GM21717 (cell line): ENCODE measurements around the gene TIMM21.
A peak's percentile ranks its signal among the peaks of the same experiment; 100 is the strongest.

Experiments used
- ATAC-seq: cut with Tn5 transposase; IDR thresholded peaks from one replicate; pipeline ENCODE4 v1.9.1; 2021; ENCODE audit warnings: mild to moderate bottlenecking, moderate library complexity; ENCODE audit not compliant: unreplicated experiment

Gene TIMM21

GRCh38 chr18:74146756-74147155, 1.6 kb upstream of the TIMM21 start:
- ATAC-seq = no peak

DNA sequence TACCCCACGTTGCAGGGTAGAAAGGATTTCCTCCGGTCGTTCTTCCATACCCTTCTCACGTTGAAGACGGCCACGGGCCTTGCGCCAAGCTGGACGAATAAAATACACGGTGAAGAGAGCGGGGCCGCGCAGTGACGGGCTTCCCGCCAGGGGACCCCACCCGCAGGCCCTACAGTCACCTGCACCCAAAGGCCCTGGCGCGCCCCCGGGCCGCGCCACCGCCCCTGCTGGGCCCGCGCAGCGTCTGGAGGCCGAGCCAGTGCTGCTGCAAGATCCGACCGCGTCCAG, 888 bp upstream of the TIMM21 start:
- no peak for ATAC-seq

DNA sequence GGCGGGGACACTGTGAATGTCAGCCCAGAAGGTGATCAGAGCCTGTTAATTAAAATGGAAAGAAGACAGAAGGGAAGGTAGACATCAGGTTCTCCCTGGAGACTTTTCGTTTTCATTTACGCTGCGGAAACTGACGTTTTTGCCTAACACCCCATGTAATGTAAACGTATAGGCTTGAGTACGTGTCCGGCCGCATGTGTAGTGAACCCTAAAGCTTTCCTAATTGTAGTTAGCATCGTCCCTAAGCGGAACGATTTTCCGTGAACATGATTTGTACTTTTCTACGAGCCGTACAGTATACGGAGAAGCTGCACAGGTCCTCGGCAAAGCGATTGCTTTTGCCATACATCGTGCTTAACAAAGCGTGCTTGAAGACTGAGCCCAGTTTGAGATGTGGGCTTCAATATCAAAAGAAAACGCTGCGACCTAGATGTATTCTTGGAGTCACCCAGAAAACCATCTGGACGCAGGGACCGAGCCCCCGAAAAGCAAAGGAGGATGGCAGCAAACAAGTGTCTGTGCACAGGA, 284 bp downstream of the TIMM21 start:
- ATAC-seq = peak; percentile 12

DNA sequence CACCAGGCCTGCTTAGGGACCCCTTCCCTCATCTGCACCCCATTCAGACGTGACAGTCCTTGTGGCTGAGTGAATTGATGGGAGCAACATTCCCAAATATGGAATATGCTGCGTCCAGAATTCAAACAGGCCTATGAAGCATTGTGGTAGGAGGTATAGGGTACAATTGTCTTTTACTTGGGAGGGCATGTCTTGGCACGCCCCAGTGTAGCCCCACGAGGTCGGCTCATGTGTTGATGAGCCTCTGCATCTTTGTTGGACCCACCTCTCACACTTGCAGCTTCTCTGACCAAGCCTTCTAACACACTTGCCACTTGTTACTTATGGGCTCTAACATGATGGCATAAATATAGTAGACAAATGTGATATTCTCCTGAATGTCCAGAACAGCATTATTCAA, 1.6 kb downstream of the TIMM21 start:
- no peak for ATAC-seq

- ATAC-seq = no peak
These were observed 3.9 kb downstream of the TIMM21 start for GRCh38 chr18:74152270-74152669.

DNA sequence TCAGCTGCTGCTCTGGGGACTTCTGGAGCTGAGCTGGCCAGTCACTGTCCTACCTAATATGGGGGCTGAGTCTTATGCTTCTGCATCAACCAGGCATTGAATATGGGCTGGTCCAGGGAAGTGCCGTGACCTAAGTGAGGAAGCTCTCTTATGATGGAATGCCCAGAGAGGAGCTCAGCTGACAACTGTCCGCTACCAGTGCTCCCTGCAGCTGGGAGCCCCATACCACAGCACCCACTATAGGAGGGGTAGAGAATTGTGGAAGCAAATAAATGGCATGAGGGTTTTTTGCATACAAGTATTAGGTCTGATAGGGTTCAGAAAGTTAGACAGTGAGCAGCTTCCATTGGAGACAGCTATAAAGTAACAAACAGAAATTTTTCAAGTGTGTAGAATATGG, 4.5 kb downstream of the TIMM21 start:
- ATAC-seq = no peak

GRCh38 chr18:74153377-74153776, 5.1 kb downstream of the TIMM21 start:
- ATAC-seq = no peak

DNA sequence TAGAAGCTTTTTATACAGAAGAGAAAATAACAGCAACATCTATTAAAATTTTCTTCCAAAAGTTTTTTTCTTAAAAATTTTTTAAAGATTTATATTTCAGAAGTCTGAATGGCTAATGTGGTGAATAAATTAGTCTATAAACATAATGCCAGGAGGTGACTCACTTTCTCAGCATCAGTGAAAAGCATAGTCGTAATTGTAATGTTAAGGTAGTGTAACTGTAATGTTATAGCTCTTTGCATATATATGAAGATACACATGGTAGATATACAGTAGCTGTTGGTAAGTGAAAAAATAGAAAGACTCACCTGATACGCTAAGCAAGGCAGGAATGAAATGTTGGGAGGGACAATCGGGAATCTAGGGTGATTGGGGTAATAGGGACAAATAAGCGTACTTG, 5.5 kb downstream of the TIMM21 start:
- ATAC-seq = no peak

GRCh38 chr18:74154716-74155115, 6.4 kb downstream of the TIMM21 start:
- ATAC-seq = no peak

DNA sequence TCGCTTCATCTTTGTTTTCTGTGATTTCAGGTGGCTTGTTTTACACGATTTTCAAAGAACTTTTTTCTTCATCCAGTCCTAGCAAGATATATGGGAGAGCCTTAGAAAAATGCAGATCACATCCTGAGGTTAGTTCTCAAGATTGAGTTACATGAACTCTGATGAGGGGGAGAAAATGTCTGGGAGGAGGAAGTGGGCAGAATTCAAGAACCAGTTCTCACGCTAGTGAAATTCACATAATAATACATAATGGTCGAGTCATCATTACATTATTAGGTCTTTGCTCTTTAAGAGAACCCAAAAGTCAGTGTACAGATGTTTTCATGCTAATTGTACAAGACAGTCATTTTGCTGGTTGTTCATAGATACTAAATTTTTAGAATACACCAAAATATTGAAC, 7.0 kb downstream of the TIMM21 start:
- ATAC-seq = no peak

GRCh38 chr18:74163019-74163660, 14.8 kb downstream of the TIMM21 start:
- peak; percentile 75 for ATAC-seq

DNA sequence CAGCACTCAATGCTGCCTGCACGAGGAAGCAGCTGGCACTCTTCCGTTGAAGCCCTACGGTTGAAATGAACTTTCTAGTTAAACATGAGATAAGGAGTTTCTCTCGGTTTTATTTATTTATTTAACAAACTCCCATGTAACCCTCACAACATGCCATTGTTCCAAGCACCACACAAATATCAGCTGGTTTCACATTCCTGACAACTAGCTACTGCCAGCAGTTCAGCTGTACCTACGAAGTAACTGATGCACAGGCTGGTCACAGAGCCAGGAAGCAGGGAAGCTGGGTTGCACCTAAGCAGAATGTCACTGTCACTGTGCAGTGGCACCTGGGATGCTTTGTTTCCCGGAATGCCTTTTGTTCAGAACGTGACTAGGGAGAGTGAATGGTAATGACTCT, 18.1 kb downstream of the TIMM21 start:
- no peak for ATAC-seq

GRCh38 chr18:74171910-74172606, 23.7 kb downstream of the TIMM21 start:
- peak; percentile 97 for ATAC-seq

- ATAC-seq = no peak
These were observed 24.5 kb downstream of the TIMM21 start for GRCh38 chr18:74172697-74173433.

DNA sequence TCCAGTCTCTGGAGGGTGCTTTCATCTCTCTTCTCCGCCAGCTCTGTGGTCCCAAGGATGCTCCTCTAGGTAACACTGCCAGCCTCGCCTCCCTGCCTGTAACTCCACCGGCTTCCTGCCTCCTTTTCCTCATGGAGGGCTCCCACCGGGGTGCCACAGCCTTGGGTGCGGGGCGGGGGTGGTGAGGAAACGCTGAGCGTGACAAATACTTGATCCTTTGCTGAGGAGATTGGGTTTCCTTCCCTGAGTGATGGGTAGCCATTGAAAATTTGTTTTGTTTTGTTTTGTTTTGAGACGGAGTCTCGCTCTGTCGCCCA, 25.1 kb downstream of the TIMM21 start:
- no peak for ATAC-seq

- no peak for ATAC-seq
These were observed 27.3 kb downstream of the TIMM21 start for GRCh38 chr18:74175658-74176057.

DNA sequence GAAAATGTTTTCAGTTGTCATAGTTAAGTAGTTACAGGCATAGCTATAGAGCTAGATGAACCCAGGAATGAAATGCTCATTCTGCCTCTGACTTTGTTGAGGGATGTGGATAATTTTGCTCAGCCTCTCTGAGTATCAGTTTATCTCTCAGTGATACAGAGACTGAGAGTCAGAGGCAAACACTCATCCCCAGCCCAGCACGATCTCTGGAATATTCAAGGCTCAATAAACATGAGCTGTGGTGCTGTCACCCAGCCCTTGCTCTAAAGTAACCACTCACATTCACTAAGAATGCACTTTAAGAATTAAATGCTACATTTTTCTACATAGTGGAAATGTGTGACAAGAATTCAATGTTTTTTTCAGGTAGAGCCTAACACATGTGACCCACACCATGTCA, 30.6 kb downstream of the TIMM21 start:
- ATAC-seq = no peak

DNA sequence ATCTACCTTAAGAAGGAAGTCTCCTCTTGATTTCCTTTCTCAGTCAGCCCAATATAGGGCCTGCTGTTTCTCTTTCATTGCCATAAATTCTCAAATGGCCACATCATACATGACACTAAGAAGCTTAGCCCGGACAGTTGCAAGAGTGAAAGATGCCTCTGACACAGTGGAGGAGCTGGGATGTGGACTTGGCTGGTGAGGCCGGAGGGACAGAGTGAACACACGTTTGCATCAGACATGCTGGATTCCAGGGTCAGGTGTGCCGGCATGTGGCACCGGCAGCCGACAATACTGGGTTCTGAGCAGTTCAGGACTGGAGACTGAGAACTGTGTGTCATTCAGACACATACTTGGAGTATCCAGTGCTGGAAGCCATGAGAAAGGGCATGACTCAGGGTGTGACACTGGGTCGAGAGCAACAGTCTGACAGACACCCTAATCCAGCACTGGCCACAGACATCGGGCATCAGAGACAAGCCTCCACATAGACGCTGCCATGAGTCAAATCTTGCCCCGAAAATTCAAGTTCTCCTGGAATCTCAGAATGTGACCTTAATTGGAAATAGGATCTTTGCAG, 31.4 kb downstream of the TIMM21 start:
- ATAC-seq = no peak

DNA sequence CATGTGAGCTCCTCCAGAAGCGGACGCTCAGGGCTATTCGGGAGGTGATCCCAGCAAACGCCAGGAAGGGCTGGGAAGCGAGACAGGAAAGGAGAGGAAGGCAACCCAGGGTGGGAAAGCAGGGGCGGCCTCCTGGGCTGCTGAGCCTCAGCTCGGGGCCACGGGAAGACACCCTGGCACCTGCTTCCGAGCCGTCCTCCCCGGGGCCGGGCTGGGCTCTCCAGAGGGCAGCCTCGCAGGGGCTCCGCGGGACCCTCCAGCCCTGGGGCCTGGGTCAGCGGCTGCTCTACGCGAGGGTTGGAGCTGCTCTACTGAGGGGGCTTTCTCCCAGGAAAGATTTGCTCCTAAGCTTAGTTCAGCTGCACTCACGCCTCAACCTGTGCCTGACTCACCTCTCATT, 34.0 kb downstream of the TIMM21 start:
- ATAC-seq = no peak

- ATAC-seq = no peak
These were observed 34.8 kb downstream of the TIMM21 start for GRCh38 chr18:74183130-74183529.

DNA sequence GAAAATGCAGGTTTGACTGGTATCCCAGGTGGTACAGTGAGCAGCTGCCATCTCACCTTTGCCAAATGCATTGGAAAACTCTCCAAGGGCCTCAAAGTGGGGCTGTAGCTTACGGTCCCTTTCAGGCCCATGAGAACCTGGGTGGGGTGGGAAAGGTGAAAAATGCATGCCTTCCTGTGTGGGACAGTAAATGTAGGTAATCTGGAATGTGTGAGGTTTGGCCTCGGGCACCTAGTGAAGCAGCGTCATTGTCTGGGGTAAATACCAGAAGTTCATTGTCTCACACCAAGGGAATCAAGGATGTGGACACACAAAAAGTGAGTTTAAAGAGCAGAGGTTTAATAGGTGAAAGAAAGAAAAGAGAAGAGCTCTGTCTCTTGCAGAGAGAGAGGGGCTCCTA, 36.6 kb downstream of the TIMM21 start:
- ATAC-seq = no peak

GRCh38 chr18:74185860-74186259, 37.5 kb downstream of the TIMM21 start:
- no peak for ATAC-seq
